Measurements from ENCODE around the gene FRMPD2.
"Not testable (repeated sequence)": the region's sequence is repeated elsewhere in the genome, so short reads cannot be mapped to it uniquely, and the experiment has no call there.

The FRMPD2 gene

DNA sequence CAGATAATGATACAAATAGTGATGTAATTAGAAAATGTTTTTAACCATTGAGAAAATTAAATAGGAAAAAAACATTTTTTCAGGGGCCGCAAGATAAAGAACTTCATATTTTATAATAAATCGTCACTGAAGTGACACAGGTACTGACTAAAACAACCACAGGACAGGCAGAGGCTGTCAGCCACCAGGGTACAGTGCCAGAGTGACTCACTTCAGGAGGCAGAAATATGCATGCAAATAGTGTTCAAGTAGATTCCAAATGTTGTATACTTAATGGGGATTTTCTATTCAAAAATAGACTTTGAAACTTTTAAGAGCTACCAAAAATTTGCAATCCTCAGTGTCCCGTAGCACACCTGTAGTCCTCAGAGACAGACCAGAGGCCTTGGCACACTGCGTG is 68.6 kb downstream of the FRMPD2 start:
- DNase-seq (ENCODE audit: low spot score) = no peak

DNA sequence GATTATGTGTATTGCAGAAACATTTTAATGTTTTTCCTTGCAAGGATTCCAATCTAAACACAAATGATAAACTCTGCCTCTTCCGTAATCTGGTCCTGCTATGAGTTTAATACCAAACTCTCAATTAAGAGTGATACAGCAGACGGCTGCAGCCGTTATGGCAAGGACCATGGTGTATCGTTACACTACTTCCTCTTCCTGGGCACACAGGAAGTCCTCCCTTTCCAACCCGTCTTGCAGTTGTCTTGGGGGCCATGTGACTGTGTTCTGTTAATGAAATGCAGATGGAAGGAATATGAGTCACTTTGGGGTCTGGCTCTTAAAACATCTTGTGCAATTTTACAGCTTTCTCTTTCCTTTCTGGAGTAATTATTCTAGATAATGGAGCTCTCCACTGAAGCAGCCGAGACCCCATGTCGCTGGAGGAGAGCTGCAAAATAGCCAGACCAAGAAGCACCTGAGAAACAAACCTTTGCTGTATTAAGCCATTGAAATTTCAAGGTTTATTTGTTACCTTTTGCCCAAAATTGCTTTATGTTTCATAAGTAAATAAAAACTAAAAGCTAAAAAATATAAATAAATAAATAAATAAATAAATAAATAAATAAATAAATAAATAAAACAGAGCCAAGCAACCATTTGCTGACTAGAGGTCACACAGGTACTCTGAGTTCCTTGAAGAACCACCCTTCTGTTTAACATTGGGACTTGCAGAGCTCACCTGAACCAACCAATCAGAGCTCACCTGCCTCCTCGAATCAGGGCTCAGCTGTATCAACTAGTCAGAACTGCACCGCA is 74.7 kb downstream of the FRMPD2 start:
- DNase-seq (ENCODE audit: low spot score) = no peak

DNA sequence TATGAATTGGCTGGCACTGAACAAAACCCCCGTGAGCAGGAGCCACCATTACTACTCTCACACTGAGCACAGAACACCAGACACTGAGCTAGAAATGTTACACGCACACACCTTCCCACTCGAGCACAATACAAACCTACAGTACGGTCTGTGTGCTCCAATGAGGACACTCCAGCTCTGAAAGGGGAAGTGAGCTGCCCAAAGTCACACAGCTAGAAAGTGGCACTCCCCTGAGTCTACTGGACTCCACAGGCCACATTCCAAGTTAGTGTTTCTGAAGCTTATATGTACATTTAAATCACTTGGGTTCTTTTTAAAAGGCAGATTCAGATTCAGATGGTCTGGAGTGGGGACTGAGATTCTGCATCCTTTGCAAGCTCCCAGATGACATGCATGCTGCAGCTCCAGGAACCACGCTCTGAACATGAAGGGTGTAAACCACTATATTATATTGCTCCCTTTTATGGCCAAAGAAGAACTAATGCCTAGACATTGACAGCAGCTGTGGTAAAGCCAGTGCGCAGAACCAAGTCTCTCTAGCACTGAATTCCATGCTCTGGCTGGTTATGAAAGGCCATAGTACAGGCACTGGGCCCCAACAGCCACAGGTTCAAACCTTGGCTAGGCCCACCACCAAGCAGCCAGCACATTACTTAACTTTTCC is 77.1 kb downstream of the FRMPD2 start:
- DNase-seq (ENCODE audit: low spot score) = no peak

DNA sequence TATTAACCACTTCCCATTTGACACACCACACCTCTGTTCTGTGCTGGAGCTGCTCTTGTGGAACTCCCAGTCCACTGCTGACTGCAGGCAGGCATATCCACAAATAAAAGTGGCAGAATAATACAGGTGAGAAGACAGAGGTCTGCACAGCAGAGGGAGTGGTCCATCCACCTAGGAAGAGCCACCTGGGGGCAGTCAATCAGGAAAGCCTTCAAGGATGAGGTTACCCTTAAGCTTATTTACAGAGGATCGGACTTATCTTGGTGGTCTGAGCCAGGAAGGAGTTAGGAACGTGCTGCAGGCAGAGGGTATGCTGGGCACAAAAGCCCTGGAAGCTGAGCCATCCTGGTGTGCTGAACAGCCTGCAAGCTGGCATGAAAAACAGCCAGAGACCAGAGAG is 78.7 kb downstream of the FRMPD2 start:
- no peak for DNase-seq (ENCODE audit: low spot score)

DNA sequence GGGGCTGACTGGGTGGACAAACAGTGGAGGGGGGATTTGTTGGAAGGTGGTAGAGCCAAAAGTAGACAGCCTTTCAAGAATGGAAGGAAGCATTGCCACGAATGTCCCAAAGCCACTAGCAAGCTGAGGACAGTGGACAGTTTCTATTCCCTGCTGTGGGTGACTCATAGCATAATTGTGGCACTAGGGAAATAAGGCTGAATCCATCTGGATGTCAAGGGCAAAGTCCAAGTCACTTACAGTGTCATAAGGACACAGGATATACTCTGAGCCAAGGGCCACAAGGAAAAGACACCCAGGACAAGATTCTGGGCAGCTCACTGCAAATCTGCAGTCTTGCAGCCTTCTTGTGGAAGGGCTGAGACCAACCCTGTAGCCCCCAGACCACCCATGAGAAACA is 79.7 kb downstream of the FRMPD2 start:
- DNase-seq (ENCODE audit: low spot score) = no peak

DNA sequence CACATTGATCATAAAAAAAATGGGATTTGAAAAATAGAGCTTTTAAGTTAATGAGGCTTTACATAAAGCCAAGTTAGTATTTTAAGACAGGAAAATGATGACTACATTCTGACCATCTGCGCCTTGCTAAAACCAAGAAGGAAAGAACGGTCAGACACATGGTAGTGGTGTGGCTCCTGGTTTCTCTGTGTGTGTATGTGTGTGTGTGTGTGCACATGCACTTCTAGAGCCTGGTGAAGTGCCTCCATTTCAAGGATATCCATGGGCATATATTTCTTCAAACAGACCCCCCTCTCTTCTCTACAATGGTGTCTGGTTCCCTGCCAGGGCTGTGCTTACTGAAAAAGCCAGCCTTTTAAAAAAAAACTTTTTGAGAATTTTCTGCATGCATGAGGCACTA is 80.9 kb downstream of the FRMPD2 start:
- no peak for DNase-seq (ENCODE audit: low spot score)

DNA sequence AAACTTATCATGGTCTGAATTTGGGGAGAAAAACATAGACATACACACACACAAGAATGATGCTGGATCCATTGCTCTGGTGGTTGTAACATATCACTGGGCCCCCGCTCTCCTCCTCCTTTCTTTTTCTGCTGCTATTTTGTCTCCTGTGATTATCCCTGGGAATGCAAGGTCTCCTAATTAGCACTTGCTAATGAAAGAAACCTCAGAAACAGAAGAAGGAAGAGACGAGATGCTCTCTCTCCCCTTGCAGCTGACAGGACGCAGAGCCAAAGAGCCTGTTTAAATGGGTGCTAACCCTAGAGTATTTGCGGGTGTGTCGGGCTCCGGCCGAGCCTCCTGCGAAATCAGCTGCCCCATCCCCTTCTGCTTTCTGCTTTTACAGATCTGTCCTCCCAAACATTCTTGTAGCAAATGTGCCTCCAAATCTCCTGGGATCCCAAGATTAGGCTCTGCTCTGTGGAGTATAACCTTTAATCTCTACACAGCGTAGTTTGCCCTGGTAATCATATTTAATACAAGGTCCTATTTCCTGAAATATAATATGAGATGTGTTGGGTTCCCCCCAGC is 81.5 kb downstream of the FRMPD2 start:
- no peak for DNase-seq (ENCODE audit: low spot score)

DNA sequence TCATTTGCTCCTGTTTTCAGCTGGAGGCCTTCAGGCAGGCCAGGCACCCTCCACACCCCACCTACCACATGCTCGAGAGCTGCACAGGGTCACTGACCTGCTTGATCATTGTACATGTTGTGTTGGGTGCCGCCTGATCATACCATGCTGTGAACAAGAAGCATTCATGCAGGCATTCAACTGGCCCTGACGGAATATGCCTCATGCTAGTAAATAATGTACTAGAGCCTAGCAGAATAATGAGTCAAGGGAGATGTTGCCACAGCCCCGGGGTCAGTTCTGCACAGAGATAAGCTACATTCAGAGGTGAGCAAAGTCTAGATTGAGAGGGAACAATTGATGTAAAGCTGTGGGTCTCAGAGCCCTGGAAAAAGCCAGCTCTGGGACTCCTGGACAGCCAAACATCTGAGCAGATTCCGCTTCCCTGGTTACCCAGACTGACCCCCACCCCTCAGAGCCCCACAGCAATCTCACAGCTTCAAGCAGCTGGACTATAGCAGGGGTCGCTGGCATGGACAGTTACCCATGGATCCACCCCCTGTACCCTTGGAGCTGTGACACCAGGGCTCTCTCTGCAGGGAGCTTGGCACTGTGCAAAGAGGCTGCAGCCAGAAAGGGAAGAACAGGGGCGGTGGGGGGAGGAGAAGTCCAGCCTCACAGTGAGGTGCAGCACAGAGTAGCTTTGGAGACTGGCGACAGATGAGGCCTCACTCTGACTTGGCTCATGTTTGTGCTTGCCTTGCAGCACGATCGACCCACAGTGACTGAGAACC is 86.6 kb downstream of the FRMPD2 start:
- DNase-seq (ENCODE audit: low spot score) = no peak

DNA sequence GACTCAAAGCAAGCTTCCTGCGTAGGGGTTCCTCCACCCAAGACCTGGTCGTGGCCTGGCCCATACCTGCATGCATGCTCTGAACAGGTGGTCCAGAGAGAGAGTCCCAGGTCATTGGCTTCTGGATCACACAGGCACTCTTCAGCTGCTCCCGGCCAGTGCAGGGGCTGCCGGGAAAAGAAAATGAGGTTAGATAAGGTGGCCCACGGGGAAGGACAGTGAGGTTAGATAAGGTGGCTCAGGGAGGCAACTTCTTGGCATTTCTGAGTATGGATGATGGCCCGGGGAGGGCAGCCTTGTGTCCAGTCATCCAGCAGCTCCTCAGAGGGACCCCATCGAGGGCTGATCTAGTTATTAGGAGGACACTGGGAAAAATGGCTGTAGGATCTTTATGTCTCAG is 87.4 kb downstream of the FRMPD2 start:
- DNase-seq (ENCODE audit: low spot score) = no peak

DNA sequence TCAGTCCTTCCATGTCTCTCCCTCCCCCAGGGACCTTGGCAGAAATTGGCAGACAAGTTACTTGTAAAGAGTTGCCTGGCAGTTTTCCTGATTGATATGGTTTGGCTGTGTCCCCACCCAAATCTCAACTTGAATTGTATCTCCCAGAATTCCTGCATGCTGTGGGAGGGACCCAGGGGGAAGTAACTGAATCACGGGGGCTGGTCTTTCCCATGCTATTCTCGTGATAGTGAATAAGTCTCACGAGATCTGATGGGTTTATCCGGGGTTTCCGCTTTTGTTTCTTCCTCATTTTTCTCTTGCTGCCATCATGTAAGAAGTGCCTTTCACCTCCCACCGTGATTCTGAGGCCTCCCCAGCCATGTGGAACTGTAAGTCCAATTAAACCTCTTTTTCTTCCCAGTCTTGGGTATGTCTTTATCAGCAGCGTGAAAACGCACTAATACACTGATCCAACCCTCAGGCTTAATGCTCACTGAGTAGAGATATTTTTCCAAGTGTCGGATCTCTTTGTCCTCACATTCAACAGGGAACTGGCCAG is 88.2 kb downstream of the FRMPD2 start:
- not testable (repeated sequence) for DNase-seq (ENCODE audit: low spot score)

DNA sequence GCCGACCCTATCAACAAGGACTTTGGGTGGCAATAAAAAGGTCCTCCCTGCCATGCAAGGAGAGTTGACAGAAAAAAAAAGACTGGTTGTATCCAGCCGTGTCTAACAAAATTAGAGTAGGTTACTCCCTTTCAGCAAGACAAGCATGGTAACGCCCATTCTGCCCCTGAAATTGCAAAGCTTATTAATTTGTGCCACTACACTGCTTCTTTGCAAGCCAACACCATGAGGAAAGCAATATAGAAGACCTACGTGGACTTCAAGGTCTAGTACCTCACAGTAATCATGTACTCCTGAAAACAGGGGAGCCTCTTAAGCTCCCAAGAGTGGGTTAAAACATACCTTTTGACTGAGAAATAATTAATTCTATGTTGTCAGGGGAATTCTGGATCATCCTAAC is 90.3 kb downstream of the FRMPD2 start:
- DNase-seq (ENCODE audit: low spot score) = no peak

DNA sequence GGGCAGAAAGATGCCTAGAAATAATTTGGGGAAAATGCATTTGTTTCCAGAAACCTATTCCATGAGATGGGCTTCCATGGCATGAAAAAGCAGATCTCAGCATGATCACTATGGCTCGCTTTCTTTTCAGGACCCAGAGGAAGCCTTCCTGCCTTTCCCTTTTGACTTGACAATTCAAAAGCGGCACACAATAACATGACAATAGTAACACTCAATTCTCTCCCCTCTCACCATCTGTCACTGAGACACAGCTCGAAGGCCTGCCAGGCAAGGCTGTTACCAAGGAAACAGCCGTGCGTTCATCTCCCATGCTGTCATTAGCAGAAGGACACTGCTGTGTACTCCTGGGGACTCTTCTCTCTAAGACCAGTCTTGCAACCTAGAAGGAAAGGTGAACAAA is 101.8 kb downstream of the FRMPD2 start:
- not testable (repeated sequence) for DNase-seq (ENCODE audit: low spot score)

DNA sequence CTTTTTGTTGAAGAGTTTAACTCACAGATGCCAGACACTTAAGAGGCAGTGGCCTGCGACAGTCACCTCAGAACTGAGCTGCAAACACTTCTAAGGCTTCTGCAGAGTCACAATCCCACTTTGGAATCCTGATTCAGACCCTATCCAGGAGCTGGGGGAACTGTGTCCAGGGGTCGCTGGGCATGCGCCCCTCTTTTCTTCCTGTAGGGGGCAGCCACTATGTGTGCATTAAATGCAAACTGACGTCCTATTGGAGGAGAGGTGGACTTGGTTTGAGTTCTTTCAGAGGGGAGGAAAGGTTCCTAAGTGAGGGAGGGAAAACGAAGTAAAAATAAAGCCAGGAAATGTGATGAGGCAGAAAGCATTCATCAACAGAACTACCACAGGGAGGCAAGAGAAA is 113.8 kb downstream of the FRMPD2 start:
- not testable (repeated sequence) for DNase-seq (ENCODE audit: low spot score)

DNA sequence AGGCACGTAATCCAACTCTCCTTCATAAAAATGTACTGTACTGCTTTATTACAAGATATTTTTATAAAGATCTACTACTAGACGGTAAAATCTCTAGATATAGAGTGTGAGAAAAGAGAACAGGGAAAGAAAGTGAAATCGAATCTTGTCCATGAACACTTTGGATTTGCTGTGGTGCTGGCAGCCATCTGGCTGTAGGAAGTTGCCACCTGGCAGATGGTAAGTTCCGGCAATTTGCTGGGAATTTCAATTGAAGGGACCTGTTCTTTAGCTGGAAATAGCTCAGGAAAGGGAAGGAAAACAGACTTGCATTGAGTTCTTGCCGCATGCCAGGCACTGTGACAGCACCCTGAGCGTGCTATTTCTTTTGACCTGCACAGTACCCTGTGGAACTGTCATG is 114.3 kb downstream of the FRMPD2 start:
- DNase-seq (ENCODE audit: low spot score) = not testable (repeated sequence)

DNA sequence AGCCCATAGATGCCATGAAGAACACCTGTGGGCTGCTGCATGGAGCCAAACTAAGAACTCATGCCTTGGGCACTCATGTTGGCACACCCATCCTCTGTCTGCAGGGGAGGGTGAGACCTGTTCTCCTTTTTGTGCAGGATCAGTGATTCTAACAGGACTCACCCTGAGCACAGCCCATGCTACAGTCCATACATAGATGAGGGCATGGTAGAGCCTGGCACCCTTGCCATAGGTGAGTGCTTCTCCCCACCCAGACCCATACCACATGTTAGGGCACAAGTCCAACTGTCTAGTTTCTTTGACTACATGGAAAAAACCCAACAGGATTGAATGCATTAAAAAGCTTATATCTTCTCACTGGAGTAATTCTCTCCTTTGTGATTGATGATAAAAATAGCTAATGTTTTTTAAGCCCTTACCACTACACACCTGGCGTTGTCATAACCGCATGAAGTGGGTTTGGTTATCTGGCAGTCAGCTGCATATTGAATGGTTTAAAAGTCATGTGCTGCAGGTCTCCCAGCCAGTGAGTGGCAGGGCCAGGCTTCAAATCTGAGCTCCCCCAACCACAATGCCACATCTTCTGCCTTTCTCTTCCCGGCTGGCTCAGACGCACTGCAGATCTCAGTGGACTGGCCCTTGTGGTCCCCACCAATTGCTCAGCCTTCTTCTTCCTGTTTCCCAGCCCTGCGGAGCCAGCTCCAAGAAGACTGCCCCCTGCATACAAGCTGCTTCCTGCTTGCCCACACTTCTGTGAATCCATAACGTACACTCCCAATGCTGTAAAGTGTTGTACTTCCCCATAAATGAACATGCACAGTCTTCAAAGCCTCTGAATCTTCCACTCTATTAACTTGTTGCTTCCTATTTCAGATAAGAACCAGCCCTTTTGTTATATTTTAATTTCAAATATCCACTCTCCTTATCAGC is 120.0 kb downstream of the FRMPD2 start:
- DNase-seq (ENCODE audit: low spot score) = not testable (repeated sequence)

DNA sequence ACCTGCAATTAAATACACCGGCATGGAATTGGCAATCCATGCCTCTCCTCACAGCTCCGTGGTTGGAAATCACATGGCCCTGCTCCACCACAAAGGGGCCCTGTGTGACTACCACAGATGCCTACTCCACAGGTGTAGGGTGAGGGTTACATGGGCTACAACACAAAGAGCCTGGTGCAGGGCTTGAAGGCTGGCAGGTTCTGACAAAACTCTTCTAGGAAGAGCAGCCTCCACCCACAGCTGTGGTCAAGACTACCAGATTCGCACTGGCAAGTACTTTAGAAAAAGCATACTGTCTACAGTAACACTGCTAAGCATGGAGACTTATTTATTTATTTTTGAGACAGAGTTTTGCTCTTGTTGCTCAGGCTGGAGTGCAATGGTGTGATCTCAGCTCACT is 126.9 kb downstream of the FRMPD2 start:
- DNase-seq (ENCODE audit: low spot score) = not testable (repeated sequence)

DNA sequence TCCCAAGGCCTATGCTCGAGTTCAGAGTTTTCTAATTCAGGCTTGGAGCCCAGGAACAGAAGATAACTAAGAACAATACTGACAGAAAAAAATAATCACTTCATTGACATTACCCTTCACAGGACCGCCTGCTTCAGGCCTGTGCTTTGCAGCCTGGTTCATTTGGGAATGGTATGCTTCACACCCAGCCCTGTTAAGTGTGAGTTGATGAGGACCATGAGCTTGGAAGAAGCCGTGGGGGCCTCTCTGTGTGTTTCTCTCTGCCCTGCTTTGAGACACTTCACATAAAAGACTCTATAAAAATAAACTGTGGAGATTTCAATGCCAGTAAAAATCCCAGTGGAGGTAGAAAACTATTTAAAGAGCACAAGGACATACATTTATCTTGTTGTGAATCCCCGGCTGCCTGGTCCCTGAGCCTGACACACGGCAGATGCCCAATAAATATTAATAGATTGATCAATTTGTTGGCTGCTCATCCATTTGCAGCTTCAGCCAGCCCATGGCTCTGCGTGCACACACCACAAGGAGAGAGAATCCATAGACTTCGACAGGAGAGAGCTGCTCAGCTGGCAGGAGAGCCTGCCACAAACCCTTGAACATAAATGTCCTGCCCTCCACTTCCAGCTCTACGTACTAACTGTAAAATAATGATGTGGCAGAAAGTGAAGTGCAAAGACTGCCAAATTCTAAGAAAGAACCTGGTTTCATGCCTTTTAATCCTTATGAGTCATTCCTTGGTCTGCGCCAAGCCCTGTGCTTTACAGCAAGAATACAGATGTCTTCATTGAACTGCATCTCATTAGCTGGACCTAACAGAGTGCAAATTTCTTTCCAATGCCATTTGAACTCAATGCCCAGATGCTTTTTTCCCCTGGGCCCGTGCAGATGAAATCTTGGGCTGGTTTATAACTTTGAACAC is 130.5 kb downstream of the FRMPD2 start:
- not testable (repeated sequence) for DNase-seq (ENCODE audit: low spot score)

DNA sequence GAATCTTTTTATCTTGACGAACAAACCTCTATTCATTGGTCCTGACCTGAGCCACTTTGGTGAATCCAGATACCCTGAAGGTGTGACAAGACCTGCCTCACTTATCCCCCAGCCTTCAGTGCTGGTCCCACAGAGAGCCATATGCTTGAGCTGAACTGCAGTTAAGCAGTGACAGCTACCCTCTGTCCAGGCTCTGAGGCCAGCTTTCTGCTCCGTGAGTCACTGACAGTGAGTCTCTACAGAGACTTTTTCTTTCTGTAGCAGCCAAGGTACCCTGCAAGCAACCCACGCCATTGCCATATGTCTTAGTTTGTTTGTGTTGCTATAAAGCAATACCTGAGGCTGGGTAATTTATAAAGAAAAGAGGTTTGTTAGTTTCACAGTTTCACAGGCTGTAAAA is 133.5 kb downstream of the FRMPD2 start:
- DNase-seq (ENCODE audit: low spot score) = not testable (repeated sequence)

DNA sequence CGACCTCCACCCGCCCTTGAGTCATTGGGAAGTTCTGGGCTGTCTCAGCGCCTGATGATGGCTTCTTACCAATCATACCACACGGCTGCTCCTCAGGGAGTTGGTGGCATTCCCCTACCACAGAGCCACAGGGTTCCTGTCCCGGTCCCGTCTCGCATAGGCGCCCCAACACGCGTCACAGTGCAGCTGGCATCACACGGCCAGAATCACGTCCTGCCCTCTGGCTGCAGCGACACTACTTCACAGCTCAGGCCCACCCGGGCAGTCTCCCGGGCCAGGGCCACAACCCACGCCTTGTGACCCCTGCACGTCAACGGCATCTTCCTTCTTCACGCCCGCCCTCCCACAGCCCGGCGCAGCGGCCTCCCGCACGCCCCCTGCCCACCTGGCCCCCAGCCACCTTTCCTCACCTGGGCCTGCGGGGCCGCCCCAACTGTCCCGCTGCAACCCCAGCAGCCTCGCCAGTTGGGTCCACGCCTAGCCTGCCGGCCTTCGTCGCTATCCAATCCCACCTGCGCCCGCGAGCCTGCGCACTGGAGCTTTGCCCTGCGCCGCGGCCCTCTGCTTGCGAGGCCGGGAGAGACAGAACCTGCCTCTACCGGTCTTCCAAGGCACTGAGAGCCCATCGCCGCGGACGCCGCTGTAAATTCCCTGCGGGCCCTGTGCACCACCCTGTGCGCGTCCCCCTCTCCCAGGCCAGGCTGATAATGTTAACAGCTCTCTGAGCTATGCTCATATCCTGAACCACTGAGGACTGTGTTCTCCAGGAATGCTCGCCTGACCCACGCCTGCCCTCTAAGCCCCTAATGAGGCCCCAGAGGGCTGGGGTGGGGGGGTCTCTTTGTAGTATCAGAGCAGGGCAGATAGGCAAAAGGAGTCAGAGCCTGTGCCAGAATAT is 134.3 kb downstream of the FRMPD2 start:
- not testable (repeated sequence) for DNase-seq (ENCODE audit: low spot score)

All from kidney capillary endothelial cell (primary cell).